GM23338 (cell line): ENCODE measurements around the gene EYS. TPM values are rescaled to one million over a fixed set of nuclear protein-coding genes. Genes with fewer than 3 reads are reported as not detected.

Experiments used
- ATAC-seq: fragments of 200-7000 bp; cut with Tn5 transposase; 3 replicates; pipeline ENCODE4 v1.9.1; 2020
- DNase-seq: peaks from one replicate; pipeline ENCODE4 v3.0.0-alpha.2; 2015; ENCODE audit warnings: low spot score
- H2AFZ ChIP-seq: fragments of 200-600 bp; sonication (generic); 2 replicates; pipeline ENCODE4 v1.8.0; 2016; ENCODE audit warnings: antibody characterized with exemption, mild to moderate bottlenecking, moderate library complexity
- H3F3A ChIP-seq: fragments of 200-600 bp; sonication (generic); replicated peaks from 2 replicates; pipeline ENCODE4 v1.8.0; 2017; ENCODE audit warnings: antibody characterized with exemption, mixed run types, low read depth
- H3K27ac ChIP-seq: fragments of 200-600 bp; sonication (generic); 2 replicates; pipeline ENCODE4 v1.6.1; 2016; ENCODE audit warnings: low read depth
- H3K27me3 ChIP-seq: fragments of 200-600 bp; sonication (generic); 2 replicates; pipeline ENCODE4 v1.8.0; 2016; ENCODE audit warnings: mild to moderate bottlenecking, mixed run types, moderate library complexity; ENCODE audit not compliant: insufficient read depth
- H3K36me3 ChIP-seq: fragments of 200-600 bp; sonication (generic); 2 replicates; pipeline ENCODE4 v1.8.0; 2016; ENCODE audit warnings: mild to moderate bottlenecking; ENCODE audit not compliant: insufficient read depth
- H3K4me1 ChIP-seq: fragments of 200-600 bp; sonication (generic); 2 replicates; pipeline ENCODE4 v1.8.0; 2016; ENCODE audit warnings: mild to moderate bottlenecking, moderate library complexity; ENCODE audit not compliant: insufficient read depth
- H3K4me2 ChIP-seq: fragments of 200-600 bp; sonication (generic); 2 replicates; pipeline ENCODE4 v1.7.1; 2017; ENCODE audit warnings: mixed run types
- H3K4me3 ChIP-seq: fragments of 200-600 bp; sonication (generic); 2 replicates; pipeline ENCODE4 v1.6.1; 2016; ENCODE audit warnings: mixed run types
- H3K79me2 ChIP-seq: fragments of 200-600 bp; sonication (generic); replicated peaks from 2 replicates; pipeline ENCODE4 v1.8.0; 2017; ENCODE audit warnings: mild to moderate bottlenecking; ENCODE audit not compliant: insufficient read depth
- H3K9me2 ChIP-seq: fragments of 200-600 bp; sonication (generic); 2 replicates; pipeline ENCODE4 v1.8.0; 2017; ENCODE audit not compliant: insufficient read depth
- H4K20me1 ChIP-seq: fragments of 200-600 bp; sonication (generic); replicated peaks from 2 replicates; pipeline ENCODE4 v1.8.0; 2017; ENCODE audit warnings: mild to moderate bottlenecking; ENCODE audit not compliant: insufficient read depth
- H3K27ac Mint-ChIP-seq: 2 replicates; pipeline ENCODE4 v1.8.0; 2020; ENCODE audit warnings: inconsistent platforms, mild to moderate bottlenecking, moderate library complexity, mixed read lengths
- H3K27me3 Mint-ChIP-seq: 3 replicates; pipeline ENCODE4 v1.8.0; 2022; ENCODE audit warnings: low read depth, mild to moderate bottlenecking, moderate library complexity, mixed read lengths, inconsistent platforms; ENCODE audit not compliant: insufficient read depth, poor library complexity
- H3K36me3 Mint-ChIP-seq: 3 replicates; pipeline ENCODE4 v1.8.0; 2021; ENCODE audit warnings: low read depth, mild to moderate bottlenecking, inconsistent platforms, moderate library complexity, mixed read lengths
- H3K4me1 Mint-ChIP-seq: 3 replicates; pipeline ENCODE4 v1.8.0; 2020; ENCODE audit warnings: mild to moderate bottlenecking, inconsistent platforms, mixed read lengths
- H3K4me3 Mint-ChIP-seq: 3 replicates; pipeline ENCODE4 v1.8.0; 2021; ENCODE audit warnings: moderate library complexity, mild to moderate bottlenecking, inconsistent platforms, mixed read lengths
- H3K9me3 Mint-ChIP-seq: 3 replicates; pipeline ENCODE4 v1.8.0; 2020; ENCODE audit warnings: moderate library complexity, mild to moderate bottlenecking, inconsistent platforms, mixed read lengths
- CREB1 ChIP-seq: fragments of 250-450 bp; sonication (Bioruptor Pico); IDR thresholded peaks from 2 replicates; pipeline ENCODE4 v1.5.0; 2020; ENCODE audit warnings: low read depth, mild to moderate bottlenecking, moderate library complexity
- EZH2 ChIP-seq: fragments of 200-600 bp; sonication (generic); IDR thresholded peaks from one replicate; pipeline ENCODE4 v1.8.0; 2017; ENCODE audit warnings: antibody characterized with exemption, mild to moderate bottlenecking, low read depth; ENCODE audit not compliant: unreplicated experiment
- EZH2phosphoT487 ChIP-seq: fragments of 200-600 bp; sonication (generic); IDR thresholded peaks from one replicate; pipeline ENCODE4 v1.8.1; 2018; ENCODE audit warnings: antibody characterized with exemption; ENCODE audit not compliant: unreplicated experiment
- JUNB ChIP-seq: IDR thresholded peaks from one replicate; pipeline ENCODE4 v1.6.1; 2016; ENCODE audit warnings: antibody characterized with exemption; ENCODE audit not compliant: unreplicated experiment
- POLR2AphosphoS5 ChIP-seq: IDR thresholded peaks from 2 replicates; pipeline ENCODE4 v1.6.1; 2016; ENCODE audit warnings: antibody characterized with exemption, low read depth
- STAT1 ChIP-seq: IDR thresholded peaks from one replicate; pipeline ENCODE4 v1.6.1; 2016; ENCODE audit warnings: antibody characterized with exemption; ENCODE audit not compliant: unreplicated experiment
- ZNF114 ChIP-seq: fragments of 250-450 bp; sonication (Bioruptor Pico); IDR thresholded peaks from 2 replicates; pipeline ENCODE4 v1.5.0; 2020; ENCODE audit warnings: mild to moderate bottlenecking, moderate library complexity
- ZNF331 ChIP-seq: fragments of 250-450 bp; sonication (Bioruptor Pico); IDR thresholded peaks from 2 replicates; pipeline ENCODE4 v1.5.0; 2020; ENCODE audit warnings: low read depth, mild to moderate bottlenecking, moderate library complexity
- polyA plus RNA-seq: library from polyadenylated mRNA; unstranded; fragments of >200 nt; fragmentation: Nextera tagmentation; extraction: Ambion mirVana; gene quantifications from 2 replicates; pipeline ENCODE4 v1.2.1, GENCODE V29; 2016
- total RNA-seq: library from RNA; depleted of rRNA; stranded (reverse); fragments of >200 nt; shearing (Covaris generic); gene quantifications from 2 replicates; pipeline ENCODE4 v1.2.3, GENCODE V29; 2014
- TF ChIP-seq, protein P1 (sequence below): IDR thresholded peaks from one replicate; pipeline ENCODE4 v1.6.1; 2018; ENCODE audit warnings: antibody characterized with exemption; ENCODE audit not compliant: unreplicated experiment
- TF ChIP-seq, protein P2 (sequence below): IDR thresholded peaks from 2 replicates; pipeline ENCODE4 v1.6.1; 2016; ENCODE audit warnings: antibody characterized with exemption
- TF ChIP-seq, protein P3 (sequence below), 2 experiments: fragments of 200-600 bp in 1 of 2; sonication (generic) in 1 of 2; conservative IDR thresholded peaks; 2 replicates each; pipeline versions ENCODE4 v1.5.1 to v1.6.1; 2016 to 2017; ENCODE audit warnings: antibody characterized with exemption in 2 of 2, low read depth in 2 of 2, mild to moderate bottlenecking in 2 of 2, moderate library complexity in 1 of 2

EYS gene
- total and polyA plus RNA-seq, 2 experiments from 2014 or later = 0.38 to 0.52 TPM

DNA sequence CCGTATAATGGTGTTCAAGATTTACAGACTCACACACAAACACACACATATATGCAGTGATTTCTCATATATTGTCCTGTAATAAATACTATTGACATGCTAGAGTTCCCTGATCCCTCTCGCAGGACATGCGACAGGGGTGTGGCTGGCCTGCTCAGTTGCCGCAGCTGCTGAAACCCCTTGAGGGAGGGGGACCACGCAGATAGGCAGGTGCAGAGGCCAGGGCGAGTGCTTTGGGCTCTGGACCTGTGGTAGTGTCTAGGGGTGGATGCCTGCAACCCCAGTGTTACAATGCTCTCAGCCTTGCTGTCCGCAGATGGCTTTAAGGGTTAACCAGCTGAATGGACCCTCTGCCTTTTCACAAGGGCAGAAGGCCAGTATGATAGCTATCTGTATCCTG, 706.2 kb downstream of the EYS start:
- no peak for TF ChIP-seq EZH2
- no peak for TF ChIP-seq JUNB
- TF ChIP-seq, protein P1, sequence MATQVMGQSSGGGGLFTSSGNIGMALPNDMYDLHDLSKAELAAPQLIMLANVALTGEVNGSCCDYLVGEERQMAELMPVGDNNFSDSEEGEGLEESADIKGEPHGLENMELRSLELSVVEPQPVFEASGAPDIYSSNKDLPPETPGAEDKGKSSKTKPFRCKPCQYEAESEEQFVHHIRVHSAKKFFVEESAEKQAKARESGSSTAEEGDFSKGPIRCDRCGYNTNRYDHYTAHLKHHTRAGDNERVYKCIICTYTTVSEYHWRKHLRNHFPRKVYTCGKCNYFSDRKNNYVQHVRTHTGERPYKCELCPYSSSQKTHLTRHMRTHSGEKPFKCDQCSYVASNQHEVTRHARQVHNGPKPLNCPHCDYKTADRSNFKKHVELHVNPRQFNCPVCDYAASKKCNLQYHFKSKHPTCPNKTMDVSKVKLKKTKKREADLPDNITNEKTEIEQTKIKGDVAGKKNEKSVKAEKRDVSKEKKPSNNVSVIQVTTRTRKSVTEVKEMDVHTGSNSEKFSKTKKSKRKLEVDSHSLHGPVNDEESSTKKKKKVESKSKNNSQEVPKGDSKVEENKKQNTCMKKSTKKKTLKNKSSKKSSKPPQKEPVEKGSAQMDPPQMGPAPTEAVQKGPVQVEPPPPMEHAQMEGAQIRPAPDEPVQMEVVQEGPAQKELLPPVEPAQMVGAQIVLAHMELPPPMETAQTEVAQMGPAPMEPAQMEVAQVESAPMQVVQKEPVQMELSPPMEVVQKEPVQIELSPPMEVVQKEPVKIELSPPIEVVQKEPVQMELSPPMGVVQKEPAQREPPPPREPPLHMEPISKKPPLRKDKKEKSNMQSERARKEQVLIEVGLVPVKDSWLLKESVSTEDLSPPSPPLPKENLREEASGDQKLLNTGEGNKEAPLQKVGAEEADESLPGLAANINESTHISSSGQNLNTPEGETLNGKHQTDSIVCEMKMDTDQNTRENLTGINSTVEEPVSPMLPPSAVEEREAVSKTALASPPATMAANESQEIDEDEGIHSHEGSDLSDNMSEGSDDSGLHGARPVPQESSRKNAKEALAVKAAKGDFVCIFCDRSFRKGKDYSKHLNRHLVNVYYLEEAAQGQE = no peak
- no peaks in the 10 kb centered on the region for H3F3A ChIP-seq
- no peak overlapping the region for H2AFZ ChIP-seq
- Mint-ChIP-seq H3K4me1 (no peaks in the 10 kb centered on the region; the same call in 2 of the 3 replicates), H3K9me3 (peaks cover 36% of the 10 kb centered on the region), H3K27ac (no peak overlapping the region), H3K36me3 (peaks cover 13% of the 10 kb centered on the region), H3K4me3 (no peak overlapping the region), H3K27me3 (no peaks in the 10 kb centered on the region)
- H3K36me3 ChIP-seq = peaks cover 6% of the 10 kb centered on the region; the same call in 1 of the 2 replicates
- H3K27ac ChIP-seq = no peak overlapping the region
- H3K4me2 ChIP-seq = no peak overlapping the region
- H3K9me2 ChIP-seq = no peaks in the 10 kb centered on the region
- H4K20me1 ChIP-seq = no peaks in the 10 kb centered on the region
- ATAC-seq (no peak), DNase-seq (no peak)
- no peaks in the 10 kb centered on the region for H3K4me1 ChIP-seq
- H3K79me2 ChIP-seq = no peaks in the 10 kb centered on the region
- no peak overlapping the region for H3K4me3 ChIP-seq
- H3K27me3 ChIP-seq = no peaks in the 10 kb centered on the region

DNA sequence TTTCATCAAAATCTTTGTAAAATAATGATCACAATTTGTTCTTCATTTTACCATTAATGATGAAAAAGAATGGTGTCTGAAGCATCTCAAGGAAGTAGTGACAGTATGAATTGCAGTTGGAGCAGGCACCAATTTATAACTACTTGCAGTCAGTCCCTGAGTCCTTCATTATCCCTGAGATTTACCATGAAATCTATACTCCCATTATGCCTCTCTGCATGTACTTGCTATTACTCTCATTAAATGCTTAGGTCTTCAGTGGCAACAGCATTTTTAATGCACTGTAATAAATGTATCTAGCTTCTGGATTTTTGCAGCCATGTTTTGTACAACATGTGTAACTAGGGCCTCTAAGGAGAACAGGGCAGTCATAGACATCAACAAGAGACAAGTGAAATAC, 708.8 kb downstream of the EYS start:
- H3K36me3 Mint-ChIP-seq = peaks cover 2% of the 10 kb centered on the region; the same call in 1 of the 3 replicates
- H3K4me3 Mint-ChIP-seq = no peak overlapping the region
- Histone ChIP-seq H3K4me3 (no peak overlapping the region), H3K79me2 (no peaks in the 10 kb centered on the region), H3F3A (no peaks in the 10 kb centered on the region), H3K27me3 (no peaks in the 10 kb centered on the region), H3K4me1 (no peaks in the 10 kb centered on the region), H3K4me2 (no peak overlapping the region), H3K27ac (no peak overlapping the region), H3K36me3 (peaks cover 6% of the 10 kb centered on the region; the same call in 1 of the 2 replicates), H2AFZ (no peak overlapping the region), H4K20me1 (no peaks in the 10 kb centered on the region), H3K9me2 (no peaks in the 10 kb centered on the region)
- DNase-seq (no peak), ATAC-seq (no peak)
- no peaks in the 10 kb centered on the region; the same call in 2 of the 3 replicates for H3K4me1 Mint-ChIP-seq
- peaks cover 17% of the 10 kb centered on the region for H3K9me3 Mint-ChIP-seq
- no peaks in the 10 kb centered on the region for H3K27me3 Mint-ChIP-seq
- no peak overlapping the region for H3K27ac Mint-ChIP-seq
- TF ChIP-seq EZH2 = no peak
- no peak for TF ChIP-seq EZH2phosphoT487
- TF ChIP-seq POLR2AphosphoS5 = no peak
- no peak for TF ChIP-seq CREB1
- no peak for TF ChIP-seq STAT1
- no peak for TF ChIP-seq JUNB
- TF ChIP-seq ZNF331 (CRISPR knock-in tag) = no peak
- TF ChIP-seq ZNF114 (CRISPR knock-in tag) = no peak
- TF ChIP-seq, protein P2, sequence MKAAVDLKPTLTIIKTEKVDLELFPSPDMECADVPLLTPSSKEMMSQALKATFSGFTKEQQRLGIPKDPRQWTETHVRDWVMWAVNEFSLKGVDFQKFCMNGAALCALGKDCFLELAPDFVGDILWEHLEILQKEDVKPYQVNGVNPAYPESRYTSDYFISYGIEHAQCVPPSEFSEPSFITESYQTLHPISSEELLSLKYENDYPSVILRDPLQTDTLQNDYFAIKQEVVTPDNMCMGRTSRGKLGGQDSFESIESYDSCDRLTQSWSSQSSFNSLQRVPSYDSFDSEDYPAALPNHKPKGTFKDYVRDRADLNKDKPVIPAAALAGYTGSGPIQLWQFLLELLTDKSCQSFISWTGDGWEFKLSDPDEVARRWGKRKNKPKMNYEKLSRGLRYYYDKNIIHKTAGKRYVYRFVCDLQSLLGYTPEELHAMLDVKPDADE = no peak
- TF ChIP-seq, protein P3, sequence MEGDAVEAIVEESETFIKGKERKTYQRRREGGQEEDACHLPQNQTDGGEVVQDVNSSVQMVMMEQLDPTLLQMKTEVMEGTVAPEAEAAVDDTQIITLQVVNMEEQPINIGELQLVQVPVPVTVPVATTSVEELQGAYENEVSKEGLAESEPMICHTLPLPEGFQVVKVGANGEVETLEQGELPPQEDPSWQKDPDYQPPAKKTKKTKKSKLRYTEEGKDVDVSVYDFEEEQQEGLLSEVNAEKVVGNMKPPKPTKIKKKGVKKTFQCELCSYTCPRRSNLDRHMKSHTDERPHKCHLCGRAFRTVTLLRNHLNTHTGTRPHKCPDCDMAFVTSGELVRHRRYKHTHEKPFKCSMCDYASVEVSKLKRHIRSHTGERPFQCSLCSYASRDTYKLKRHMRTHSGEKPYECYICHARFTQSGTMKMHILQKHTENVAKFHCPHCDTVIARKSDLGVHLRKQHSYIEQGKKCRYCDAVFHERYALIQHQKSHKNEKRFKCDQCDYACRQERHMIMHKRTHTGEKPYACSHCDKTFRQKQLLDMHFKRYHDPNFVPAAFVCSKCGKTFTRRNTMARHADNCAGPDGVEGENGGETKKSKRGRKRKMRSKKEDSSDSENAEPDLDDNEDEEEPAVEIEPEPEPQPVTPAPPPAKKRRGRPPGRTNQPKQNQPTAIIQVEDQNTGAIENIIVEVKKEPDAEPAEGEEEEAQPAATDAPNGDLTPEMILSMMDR (conservative IDR thresholded peaks at IDR 0.05; ENCODE audit: low read depth in 2 of 2) = no peak
